TTC549 (cell line): ENCODE results near the gene TCL1A.
"Not testable (repeated sequence)": the region's sequence is repeated elsewhere in the genome, so short reads cannot be mapped to it uniquely, and the experiment has no call there.

Experiments
- FAIRE-seq: peaks from 2 replicates; lab custom pipeline; 2012; peaks lifted over from hg19 to GRCh38; lab: Jason Lieb, UNC

TCL1A gene

DNA sequence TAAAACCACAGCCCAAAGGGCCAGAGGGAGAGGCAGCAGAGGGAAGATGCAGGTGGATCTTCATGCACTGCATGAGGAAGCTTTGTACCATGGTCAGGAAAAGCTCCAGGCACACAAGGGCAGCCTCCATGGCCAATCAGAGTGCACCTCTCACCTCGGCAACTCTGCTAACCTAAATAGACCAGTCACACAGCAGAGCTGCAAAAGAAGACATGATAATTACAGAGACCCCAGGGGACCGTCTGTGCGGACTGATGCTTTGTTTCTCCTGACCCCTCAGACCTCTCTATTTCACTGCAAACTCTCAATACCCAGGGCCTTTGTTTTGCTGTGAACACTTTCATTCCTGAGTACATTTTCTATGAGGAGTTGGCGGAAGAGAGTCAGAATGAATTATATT lies 38.4 kb downstream of the TCL1A start:
- no peak for FAIRE-seq

DNA sequence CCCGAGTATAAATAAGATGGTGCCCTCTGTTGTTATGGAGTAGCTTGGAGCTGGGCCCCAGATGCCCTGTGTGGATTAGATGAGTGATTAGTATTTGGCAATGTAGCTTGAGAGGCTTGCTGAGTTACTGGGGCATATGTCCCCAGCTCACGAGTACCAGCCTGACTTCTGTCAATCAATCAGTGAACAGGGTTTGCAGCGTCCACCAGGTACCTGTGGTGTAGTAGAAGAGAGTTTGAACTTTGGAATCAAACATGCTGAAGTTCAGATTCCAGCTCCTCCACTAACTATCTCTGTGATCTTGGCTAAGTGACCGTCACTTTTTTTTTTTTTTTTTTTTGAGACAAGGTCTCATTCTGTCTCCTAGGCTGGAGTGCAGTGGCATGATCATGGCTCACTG lies 39.3 kb downstream of the TCL1A start:
- FAIRE-seq, result no peak

DNA sequence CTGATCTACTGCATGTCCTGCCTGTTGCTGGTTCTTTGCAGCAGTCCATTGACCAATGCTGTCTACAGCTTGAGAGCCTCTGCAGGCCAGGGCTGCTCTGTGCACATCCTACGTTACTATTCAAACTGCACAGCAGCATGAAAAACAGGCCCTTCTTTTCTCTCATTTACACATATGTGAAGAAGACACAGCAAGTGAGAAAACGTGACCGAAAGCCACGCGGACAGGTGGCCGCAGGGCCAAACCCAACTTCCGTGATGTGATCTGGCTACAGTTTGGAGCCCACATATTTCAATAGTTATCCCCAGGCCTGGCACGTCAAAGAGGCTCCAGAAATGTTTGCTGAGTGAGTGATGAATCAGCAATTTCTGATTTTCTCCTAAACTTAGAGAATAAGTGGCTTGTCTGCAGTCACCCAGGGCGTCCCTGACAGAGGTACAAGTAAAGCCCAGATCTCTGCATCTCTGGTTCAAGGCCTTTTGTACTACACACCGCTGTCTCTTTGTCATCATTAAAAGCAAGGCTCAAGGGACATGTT lies 45.6 kb downstream of the TCL1A start:
- FAIRE-seq, result no peak

DNA sequence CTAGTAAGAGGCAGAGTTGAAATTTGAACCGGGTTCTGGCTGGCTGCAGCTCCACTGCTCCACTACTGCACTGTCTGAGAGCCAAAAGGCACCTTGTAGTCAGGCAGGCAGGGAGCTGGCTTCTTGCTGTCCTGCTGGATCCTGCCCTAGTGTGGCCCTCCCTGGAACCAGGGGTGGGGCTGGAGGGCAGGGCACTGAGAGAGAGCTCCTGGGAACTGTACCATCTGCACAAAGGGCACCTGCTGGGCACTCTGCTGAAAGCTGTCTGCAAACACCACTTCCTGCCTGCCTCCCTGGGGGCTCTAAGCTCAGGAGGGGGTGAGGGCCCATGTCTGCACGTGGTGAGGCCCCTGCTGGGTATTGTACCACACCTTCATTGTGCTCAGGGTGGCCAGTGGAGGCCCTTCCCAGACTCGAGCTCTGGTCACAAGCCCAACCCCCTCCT lies 46.7 kb downstream of the TCL1A start:
- FAIRE-seq, result no peak

DNA sequence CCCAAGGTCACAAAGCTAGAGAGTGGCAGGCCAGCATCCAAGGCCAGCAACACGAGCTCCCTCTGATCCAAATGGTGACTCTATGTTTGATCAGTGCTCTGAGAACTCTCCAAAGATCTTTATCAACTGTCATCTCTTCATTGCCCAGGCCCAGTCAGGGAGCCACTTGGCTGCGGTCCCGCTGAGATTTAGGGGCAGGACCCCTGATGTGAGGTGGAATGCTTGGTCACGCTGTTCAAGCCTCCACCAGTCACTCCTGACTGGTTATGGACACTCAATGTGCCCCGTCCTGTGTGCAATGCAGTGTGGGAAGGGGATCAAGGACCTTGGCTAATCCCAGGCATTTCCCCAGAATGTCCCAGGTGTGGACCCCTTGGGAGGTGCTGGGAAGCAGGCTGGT lies 47.5 kb downstream of the TCL1A start:
- FAIRE-seq, result no peak

DNA sequence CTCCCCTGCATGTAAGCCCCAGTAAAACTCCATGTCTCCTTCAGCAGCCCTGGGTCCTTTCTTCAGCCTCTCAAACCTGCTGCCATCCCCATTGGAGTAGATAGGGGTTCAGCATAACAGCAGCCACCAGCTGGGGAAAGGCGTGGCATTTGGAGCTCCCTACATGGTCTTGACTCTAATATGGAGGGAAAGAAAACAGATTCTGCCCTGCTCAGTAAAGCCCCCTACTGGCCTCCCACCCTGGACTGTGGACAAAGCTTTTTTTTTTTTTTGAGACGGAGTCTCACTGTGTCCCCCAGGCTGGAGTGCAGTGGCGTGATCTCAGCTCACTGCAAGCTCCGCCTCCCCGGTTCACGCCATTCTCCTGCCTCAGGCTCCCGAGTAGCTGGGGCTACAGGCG lies 48.4 kb downstream of the TCL1A start:
- FAIRE-seq, result not testable (repeated sequence)

DNA sequence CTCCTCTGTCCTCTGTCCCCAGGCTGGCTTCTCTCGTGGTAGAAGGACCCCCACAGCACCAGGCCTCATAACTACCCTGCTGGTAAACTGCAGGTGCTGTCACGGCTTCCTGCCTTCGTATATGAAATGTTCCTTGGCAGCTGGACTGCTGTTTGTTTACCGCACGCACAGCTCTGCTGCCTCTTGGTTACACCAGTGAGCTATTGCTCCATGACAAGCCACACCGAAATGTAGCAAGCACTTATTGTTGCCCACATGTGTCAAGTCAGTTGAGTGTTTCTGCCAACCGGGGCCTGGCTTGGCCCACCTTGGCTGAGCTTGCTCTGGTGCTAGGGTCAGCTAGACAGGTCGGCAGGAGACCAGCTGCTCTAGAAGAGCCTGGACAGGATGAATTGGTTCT lies 49.4 kb downstream of the TCL1A start:
- FAIRE-seq, result no peak

DNA sequence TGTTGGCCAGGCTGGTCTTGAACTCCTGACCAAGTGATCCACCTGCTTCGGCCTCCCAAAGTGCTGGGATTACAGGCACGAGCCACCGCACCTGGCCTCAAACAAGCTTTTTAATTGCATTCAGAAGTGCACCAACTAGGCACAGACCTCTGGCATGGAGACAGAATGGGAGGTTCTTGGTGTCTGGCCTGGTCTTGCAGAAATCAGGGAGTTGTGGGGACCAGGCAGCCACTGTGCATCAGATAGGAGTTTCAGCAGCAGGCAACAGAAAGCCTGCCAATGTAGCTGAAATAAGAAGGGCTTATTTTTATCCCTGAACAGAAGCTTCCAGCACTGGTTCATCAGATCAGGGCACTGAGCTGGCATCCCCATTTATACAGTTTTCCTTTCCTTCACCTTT lies 49.9 kb downstream of the TCL1A start:
- FAIRE-seq, result no peak

DNA sequence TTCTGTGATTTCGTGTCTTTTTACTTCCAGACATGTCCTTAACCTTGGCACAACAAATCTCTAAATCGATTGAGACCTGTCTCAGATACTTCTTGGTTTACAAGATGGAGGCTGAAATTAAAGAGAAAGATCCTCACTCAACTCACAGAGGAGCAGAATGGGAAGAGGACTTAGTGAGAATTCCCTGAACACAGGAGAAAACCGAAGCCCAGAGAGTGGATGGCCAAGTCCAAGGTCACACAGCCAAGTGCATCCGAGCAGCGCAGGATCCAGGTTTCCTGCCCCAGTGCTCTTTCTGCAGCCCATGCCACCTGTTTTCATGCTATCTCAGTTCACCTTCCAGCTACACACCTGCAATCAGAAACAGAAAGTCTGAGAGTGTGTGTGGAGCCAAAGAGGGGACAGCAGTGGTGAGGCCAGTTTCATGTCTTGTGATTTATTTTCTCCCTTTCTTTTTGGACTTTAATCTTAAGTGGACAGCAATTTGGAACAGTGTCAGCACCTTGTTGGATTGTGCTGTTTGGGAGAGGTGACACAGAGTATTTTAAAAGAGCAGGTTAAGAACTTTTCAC lies 50.6 kb downstream of the TCL1A start:
- FAIRE-seq, result no peak

DNA sequence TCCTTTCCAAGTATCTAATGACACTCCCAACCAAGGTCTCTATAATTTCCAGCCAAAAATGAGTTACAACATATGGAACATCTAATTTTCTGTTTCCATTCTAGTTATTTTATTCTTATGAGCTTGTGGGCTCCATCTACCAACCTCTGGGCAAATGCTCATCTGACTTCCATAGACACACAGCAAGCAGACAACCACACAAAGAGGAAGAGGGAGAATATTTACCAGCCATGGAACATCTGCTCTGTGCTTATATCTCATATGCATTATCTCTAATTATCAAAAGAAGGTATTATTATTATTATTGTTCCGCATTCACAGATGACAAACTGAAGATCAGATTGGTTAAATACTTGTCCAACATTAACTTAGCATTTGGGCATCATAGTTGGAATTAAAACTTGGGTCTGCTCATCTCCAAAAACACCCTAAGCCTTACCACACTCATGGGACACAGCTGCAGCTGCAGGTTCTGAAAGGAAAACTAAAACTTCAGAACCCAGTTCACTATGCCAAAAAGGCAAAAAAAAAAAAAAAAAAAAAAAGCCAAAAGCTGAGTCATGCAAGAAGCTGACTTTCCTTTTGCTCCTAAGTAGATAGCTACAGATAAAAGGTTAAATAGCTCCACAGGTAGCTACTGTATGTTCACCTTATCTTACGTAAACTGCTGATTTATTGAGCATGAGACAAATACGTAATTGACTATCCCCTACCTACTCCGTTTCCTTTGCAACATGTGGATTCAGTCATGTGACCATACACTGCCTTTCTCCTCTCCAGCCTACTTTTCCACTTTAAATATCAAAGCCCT lies 51.3 kb downstream of the TCL1A start:
- no peak for FAIRE-seq

DNA sequence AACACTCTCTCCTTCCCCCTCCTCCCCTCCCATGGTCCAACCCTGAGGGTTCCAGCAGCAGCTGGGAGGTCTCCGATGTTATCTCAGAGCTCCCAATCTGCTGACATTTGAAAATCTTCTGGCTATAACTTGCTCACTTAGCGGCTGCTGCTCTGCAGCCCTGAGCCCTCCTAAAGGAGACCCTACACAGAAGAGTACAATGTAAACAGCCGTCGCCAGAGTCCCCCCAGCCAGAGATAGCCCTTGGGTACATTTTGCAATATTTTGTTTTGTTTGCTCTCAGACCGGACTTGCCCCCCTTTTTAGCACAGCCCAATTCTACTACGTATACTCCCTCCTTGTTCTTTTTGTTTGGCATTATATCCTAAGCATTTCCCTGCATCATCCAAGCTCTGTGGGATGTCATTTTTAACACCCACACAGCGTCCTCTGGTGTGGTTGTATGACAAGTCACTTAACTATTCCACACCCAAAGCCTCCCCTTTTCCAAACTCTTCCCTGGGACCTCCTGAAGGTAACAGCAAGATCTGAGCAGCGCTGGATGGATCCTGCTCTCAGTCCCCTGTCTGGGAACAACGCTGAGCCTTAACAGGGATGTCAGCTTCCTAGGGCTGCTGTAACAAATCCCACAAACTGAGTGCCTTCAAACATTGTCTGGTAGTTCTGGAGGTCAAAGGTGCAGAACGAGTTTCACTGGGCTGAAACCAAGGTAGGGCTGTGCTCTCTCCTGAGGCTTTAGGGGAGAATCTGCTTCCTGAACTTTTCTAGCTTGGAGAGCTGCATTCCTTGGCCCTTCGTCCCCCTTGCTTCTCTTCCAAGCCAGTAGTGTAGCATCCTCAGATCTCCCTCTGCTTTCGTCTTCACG lies 53.0 kb downstream of the TCL1A start:
- FAIRE-seq, result no peak

DNA sequence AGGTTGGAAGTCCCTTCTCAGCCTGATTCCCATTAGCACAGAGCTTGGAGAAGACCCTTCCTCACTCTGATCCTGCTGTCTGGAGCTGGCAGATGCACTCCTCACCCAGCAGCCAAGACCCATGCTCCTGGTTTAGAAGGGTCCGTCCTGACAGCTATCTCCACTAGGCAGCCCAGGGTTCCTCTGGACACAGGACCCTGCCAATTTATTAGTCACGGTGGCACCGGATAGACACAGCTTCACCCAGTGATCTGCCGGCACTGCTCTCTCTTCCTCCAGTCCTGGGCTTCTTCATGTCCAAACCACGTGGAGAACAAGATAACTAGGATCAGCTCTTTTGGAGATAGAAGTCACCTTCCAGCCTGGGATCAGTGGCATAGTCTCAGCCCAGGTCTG lies 53.9 kb downstream of the TCL1A start:
- no peak for FAIRE-seq
